ENCODE results near the gene TMEM192.

- TF ChIP-seq, protein P1, sequence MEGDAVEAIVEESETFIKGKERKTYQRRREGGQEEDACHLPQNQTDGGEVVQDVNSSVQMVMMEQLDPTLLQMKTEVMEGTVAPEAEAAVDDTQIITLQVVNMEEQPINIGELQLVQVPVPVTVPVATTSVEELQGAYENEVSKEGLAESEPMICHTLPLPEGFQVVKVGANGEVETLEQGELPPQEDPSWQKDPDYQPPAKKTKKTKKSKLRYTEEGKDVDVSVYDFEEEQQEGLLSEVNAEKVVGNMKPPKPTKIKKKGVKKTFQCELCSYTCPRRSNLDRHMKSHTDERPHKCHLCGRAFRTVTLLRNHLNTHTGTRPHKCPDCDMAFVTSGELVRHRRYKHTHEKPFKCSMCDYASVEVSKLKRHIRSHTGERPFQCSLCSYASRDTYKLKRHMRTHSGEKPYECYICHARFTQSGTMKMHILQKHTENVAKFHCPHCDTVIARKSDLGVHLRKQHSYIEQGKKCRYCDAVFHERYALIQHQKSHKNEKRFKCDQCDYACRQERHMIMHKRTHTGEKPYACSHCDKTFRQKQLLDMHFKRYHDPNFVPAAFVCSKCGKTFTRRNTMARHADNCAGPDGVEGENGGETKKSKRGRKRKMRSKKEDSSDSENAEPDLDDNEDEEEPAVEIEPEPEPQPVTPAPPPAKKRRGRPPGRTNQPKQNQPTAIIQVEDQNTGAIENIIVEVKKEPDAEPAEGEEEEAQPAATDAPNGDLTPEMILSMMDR (IDR thresholded peaks at IDR 0.05): no peak
- no peak for TF ChIP-seq POLR2A (IDR thresholded peaks at IDR 0.05; ENCODE audit: low read depth)
- no peak for TF ChIP-seq POLR2AphosphoS5 (IDR thresholded peaks at IDR 0.05)
These were observed 64.5 kb downstream of the TMEM192 start for GRCh38 chr4:165048170-165048569.

All from esophagus muscularis mucosa (tissue), 3 donors.